WTC11 (cell line): ENCODE measurements around the gene ARIH2. TPM values are rescaled to one million over a fixed set of nuclear protein-coding genes. Genes with fewer than 3 reads are reported as not detected.

ENCODE experiments used
- ATAC-seq: fragments of 200-7000 bp; cut with Tn5 transposase; 2 replicates; pipeline ENCODE4 v1.10.0; 2021; ENCODE audit warnings: mild to moderate bottlenecking, moderate library complexity
- CTCF ChIA-PET: fragments of 300-600 bp; sonication (Branson Sonifier 250); formaldehyde crosslinking; loops from one replicate; lab custom pipeline; 2021; ENCODE audit warnings: antibody characterized with exemption; lab: Charles Lee
- POLR2A ChIA-PET: fragments of 350-600 bp; sonication (Branson Sonifier 250); formaldehyde crosslinking; loops from one replicate; lab custom pipeline; 2021; ENCODE audit warnings: antibody characterized with exemption; lab: Charles Lee
- DNase-seq: peaks from one replicate; pipeline ENCODE4 v3.0.0; 2021; ENCODE audit warnings: low spot score
- H3K27ac Mint-ChIP-seq: 2 replicates; pipeline ENCODE4 v1.8.0; 2021; ENCODE audit warnings: mixed read lengths
- H3K27me3 Mint-ChIP-seq: 2 replicates; pipeline ENCODE4 v1.8.0; 2021; ENCODE audit warnings: low read depth, mild to moderate bottlenecking, moderate library complexity, mixed read lengths
- H3K36me3 Mint-ChIP-seq: 2 replicates; pipeline ENCODE4 v1.8.0; 2021; ENCODE audit warnings: mixed read lengths
- H3K4me1 Mint-ChIP-seq: 2 replicates; pipeline ENCODE4 v1.8.0; 2022; ENCODE audit warnings: mixed read lengths
- H3K4me3 Mint-ChIP-seq: 2 replicates; pipeline ENCODE4 v1.8.0; 2021; ENCODE audit warnings: mild to moderate bottlenecking, moderate library complexity, mixed read lengths
- H3K9me3 Mint-ChIP-seq: 2 replicates; pipeline ENCODE4 v1.8.0; 2021; ENCODE audit warnings: mixed read lengths
- CBFB ChIP-seq: sonication (generic); formaldehyde crosslinking; IDR thresholded peaks from 2 replicates; pipeline ENCODE4 v1.8.1; 2022; ENCODE audit warnings: mild to moderate bottlenecking, low read depth, missing genetic modification reagents
- ESRRA ChIP-seq: sonication (generic); formaldehyde crosslinking; IDR thresholded peaks from 2 replicates; pipeline ENCODE4 v1.8.1; 2022; ENCODE audit warnings: mild to moderate bottlenecking, missing genetic modification reagents, borderline replicate concordance
- GTF2I ChIP-seq: fragments of 250-450 bp; sonication (Bioruptor Pico); conservative IDR thresholded peaks from 2 replicates; pipeline ENCODE4 v1.4.0; 2021; ENCODE audit warnings: mild to moderate bottlenecking
- JUN ChIP-seq: sonication (generic); formaldehyde crosslinking; IDR thresholded peaks from 2 replicates; pipeline ENCODE4 v1.8.0; 2023; ENCODE audit warnings: mild to moderate bottlenecking, missing genetic modification reagents
- NR2C2 ChIP-seq: sonication (generic); formaldehyde crosslinking; IDR thresholded peaks from 2 replicates; pipeline ENCODE4 v1.8.0; 2022; ENCODE audit warnings: mild to moderate bottlenecking, missing genetic modification reagents
- PRRX2 ChIP-seq: fragments of 250-450 bp; sonication (Bioruptor Pico); IDR thresholded peaks from 2 replicates; pipeline ENCODE4 v1.8.0; 2021; ENCODE audit warnings: mild to moderate bottlenecking
- SMAD3 ChIP-seq: sonication (generic); formaldehyde crosslinking; IDR thresholded peaks from 2 replicates; pipeline ENCODE4 v1.8.0; 2022; ENCODE audit warnings: missing genetic modification reagents, mild to moderate bottlenecking, borderline replicate concordance
- SMAD4 ChIP-seq: sonication (generic); formaldehyde crosslinking; IDR thresholded peaks from 2 replicates; pipeline ENCODE4 v1.8.0; 2022; ENCODE audit warnings: mild to moderate bottlenecking, missing genetic modification reagents
- SOX15 ChIP-seq: fragments of 250-450 bp; sonication (Bioruptor Pico); IDR thresholded peaks from 2 replicates; pipeline ENCODE4 v1.9.0; 2021; ENCODE audit warnings: mild to moderate bottlenecking
- ZNF396 ChIP-seq: fragments of 250-450 bp; sonication (Bioruptor Pico); IDR thresholded peaks from 2 replicates; pipeline ENCODE4 v1.8.0; 2021; ENCODE audit warnings: mild to moderate bottlenecking, moderate library complexity, borderline replicate concordance
- total RNA-seq: library from RNA; stranded (reverse); gene quantifications from 3 replicates; pipeline ENCODE4 v1.2.3, GENCODE V29; 2021
- TF ChIP-seq, protein P1 (sequence below): sonication (generic); formaldehyde crosslinking; IDR thresholded peaks from 2 replicates; pipeline ENCODE4 v1.8.1; 2022; ENCODE audit warnings: missing genetic modification reagents, borderline replicate concordance
- TF ChIP-seq, protein P2 (sequence below): sonication (generic); formaldehyde crosslinking; IDR thresholded peaks from 2 replicates; pipeline ENCODE4 v1.8.0; 2023; ENCODE audit warnings: missing genetic modification reagents, mild to moderate bottlenecking, borderline replicate concordance
- TF ChIP-seq, protein P3 (sequence below): fragments of 200-600 bp; IDR thresholded peaks from 2 replicates; pipeline ENCODE4 v1.8.0; 2022; ENCODE audit warnings: antibody characterized with exemption
- TF ChIP-seq, protein P4 (sequence below): sonication (generic); formaldehyde crosslinking; IDR thresholded peaks from 2 replicates; pipeline ENCODE4 v1.8.1; 2022; ENCODE audit warnings: mild to moderate bottlenecking, moderate library complexity, missing genetic modification reagents

Gene ARIH2
- total RNA-seq, 1 experiment from 2014 or later: 134 TPM

DNA sequence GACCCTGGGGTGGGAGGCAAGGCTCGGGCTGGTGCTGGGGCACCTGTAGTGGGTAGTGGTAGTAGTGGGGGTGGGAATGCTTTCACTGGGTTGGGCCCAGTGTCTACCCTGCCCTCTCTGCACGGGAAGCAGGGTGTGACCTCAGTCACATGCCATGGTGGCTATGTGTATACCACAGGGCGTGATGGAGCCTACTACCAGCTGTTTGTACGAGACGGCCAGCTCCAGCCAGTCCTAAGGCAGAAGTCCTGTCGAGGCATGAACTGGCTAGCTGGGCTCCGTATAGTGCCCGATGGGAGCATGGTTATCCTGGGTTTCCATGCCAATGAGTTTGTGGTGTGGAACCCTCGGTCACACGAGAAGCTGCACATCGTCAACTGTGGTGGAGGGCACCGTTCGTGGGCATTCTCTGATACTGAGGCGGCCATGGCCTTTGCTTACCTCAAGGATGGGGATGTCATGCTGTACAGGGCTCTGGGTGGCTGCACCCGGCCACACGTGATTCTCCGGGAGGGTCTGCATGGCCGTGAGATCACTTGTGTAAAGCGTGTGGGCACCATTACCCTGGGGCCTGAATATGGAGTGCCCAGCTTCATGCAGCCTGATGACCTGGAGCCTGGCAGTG is 94.6 kb downstream of the ARIH2 start:
- ATAC-seq: no peak
- CTCF ChIA-PET: interaction anchor here (0.8 to 9.3 kb wide), 16 partner anchors 9 to 378 kb away, joined by 3 to 124 read pairs (median 4); partner anchors contain the start of genes ARIH2, IMPDH2, KLHDC8B and LAMB2
- TF ChIP-seq, protein P1, sequence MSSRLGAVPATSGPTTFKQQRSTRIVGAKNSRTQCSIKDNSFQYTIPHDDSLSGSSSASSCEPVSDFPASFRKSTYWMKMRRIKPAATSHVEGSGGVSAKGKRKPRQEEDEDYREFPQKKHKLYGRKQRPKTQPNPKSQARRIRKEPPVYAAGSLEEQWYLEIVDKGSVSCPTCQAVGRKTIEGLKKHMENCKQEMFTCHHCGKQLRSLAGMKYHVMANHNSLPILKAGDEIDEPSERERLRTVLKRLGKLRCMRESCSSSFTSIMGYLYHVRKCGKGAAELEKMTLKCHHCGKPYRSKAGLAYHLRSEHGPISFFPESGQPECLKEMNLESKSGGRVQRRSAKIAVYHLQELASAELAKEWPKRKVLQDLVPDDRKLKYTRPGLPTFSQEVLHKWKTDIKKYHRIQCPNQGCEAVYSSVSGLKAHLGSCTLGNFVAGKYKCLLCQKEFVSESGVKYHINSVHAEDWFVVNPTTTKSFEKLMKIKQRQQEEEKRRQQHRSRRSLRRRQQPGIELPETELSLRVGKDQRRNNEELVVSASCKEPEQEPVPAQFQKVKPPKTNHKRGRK (CRISPR knock-in tag): no peak
- TF ChIP-seq JUN (CRISPR knock-in tag): no peak
- TF ChIP-seq SMAD3 (CRISPR knock-in tag): no peak
- no peak for TF ChIP-seq ZNF396 (CRISPR knock-in tag)
- no peak for TF ChIP-seq ESRRA (CRISPR knock-in tag)
- TF ChIP-seq SOX15 (CRISPR knock-in tag): no peak
- TF ChIP-seq CBFB (CRISPR knock-in tag): no peak
- TF ChIP-seq, protein P2, sequence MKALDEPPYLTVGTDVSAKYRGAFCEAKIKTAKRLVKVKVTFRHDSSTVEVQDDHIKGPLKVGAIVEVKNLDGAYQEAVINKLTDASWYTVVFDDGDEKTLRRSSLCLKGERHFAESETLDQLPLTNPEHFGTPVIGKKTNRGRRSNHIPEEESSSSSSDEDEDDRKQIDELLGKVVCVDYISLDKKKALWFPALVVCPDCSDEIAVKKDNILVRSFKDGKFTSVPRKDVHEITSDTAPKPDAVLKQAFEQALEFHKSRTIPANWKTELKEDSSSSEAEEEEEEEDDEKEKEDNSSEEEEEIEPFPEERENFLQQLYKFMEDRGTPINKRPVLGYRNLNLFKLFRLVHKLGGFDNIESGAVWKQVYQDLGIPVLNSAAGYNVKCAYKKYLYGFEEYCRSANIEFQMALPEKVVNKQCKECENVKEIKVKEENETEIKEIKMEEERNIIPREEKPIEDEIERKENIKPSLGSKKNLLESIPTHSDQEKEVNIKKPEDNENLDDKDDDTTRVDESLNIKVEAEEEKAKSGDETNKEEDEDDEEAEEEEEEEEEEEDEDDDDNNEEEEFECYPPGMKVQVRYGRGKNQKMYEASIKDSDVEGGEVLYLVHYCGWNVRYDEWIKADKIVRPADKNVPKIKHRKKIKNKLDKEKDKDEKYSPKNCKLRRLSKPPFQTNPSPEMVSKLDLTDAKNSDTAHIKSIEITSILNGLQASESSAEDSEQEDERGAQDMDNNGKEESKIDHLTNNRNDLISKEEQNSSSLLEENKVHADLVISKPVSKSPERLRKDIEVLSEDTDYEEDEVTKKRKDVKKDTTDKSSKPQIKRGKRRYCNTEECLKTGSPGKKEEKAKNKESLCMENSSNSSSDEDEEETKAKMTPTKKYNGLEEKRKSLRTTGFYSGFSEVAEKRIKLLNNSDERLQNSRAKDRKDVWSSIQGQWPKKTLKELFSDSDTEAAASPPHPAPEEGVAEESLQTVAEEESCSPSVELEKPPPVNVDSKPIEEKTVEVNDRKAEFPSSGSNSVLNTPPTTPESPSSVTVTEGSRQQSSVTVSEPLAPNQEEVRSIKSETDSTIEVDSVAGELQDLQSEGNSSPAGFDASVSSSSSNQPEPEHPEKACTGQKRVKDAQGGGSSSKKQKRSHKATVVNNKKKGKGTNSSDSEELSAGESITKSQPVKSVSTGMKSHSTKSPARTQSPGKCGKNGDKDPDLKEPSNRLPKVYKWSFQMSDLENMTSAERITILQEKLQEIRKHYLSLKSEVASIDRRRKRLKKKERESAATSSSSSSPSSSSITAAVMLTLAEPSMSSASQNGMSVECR (CRISPR knock-in tag): no peak
- TF ChIP-seq, all 79 proteins: peak for 0
- no peak for DNase-seq
- Mint-ChIP-seq H3K4me1 (peaks cover 10% of the 10 kb centered on the region), H3K9me3 (no peaks in the 10 kb centered on the region), H3K27ac (no peak overlapping the region), H3K36me3 (peaks cover 40% of the 10 kb centered on the region), H3K4me3 (no peak overlapping the region), H3K27me3 (no peaks in the 10 kb centered on the region)
- POLR2A ChIA-PET: interaction anchor here (1.5 to 2.0 kb wide), 2 partner anchors 9 to 16 kb away, joined by 3 to 10 read pairs; partner anchors contain the start of gene NDUFAF3

DNA sequence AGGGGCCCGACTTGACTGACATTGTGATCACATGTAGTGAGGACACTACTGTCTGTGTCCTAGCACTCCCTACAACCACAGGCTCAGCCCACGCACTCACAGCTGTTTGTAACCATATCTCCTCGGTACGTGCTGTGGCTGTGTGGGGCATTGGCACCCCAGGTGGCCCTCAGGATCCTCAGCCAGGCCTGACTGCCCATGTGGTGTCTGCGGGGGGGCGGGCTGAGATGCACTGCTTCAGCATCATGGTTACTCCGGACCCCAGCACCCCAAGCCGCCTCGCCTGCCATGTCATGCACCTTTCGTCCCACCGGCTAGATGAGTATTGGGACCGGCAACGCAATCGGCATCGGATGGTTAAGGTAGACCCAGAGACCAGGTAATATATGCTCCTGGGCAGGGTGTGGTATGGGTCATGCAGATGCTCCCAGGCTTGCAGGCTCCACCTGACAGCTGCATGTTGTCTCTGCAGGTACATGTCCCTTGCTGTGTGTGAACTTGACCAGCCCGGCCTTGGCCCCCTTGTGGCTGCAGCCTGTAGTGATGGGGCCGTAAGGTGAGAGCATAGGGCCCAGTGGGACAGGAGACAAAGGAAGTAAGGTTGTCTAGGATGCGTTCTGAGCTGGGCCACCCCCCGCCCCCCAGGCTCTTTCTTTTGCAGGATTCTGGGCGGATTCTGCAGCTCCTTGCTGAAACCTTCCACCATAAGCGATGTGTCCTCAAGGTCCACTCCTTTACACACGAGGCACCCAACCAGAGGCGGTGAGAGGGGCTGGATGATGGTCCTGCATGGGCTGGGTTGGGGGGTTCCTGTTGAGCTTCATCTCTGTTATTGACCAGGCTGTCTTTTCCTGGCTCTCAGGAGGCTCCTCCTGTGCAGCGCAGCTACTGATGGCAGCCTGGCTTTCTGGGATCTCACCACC is 95.4 kb downstream of the ARIH2 start:
- no peak overlapping the region for H3K4me3 Mint-ChIP-seq
- H3K27ac Mint-ChIP-seq: no peak overlapping the region
- peaks cover 36% of the 10 kb centered on the region for H3K36me3 Mint-ChIP-seq
- TF ChIP-seq, protein P3, sequence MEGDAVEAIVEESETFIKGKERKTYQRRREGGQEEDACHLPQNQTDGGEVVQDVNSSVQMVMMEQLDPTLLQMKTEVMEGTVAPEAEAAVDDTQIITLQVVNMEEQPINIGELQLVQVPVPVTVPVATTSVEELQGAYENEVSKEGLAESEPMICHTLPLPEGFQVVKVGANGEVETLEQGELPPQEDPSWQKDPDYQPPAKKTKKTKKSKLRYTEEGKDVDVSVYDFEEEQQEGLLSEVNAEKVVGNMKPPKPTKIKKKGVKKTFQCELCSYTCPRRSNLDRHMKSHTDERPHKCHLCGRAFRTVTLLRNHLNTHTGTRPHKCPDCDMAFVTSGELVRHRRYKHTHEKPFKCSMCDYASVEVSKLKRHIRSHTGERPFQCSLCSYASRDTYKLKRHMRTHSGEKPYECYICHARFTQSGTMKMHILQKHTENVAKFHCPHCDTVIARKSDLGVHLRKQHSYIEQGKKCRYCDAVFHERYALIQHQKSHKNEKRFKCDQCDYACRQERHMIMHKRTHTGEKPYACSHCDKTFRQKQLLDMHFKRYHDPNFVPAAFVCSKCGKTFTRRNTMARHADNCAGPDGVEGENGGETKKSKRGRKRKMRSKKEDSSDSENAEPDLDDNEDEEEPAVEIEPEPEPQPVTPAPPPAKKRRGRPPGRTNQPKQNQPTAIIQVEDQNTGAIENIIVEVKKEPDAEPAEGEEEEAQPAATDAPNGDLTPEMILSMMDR: peak; percentile 78
- TF ChIP-seq SMAD4 (CRISPR knock-in tag): no peak
- TF ChIP-seq, all 79 proteins: peak for 1
- peaks cover 11% of the 10 kb centered on the region for H3K4me1 Mint-ChIP-seq
- no peaks in the 10 kb centered on the region for H3K27me3 Mint-ChIP-seq
- POLR2A ChIA-PET: interaction anchor here (0.6 to 2.0 kb wide), 4 partner anchors 8 to 79 kb away, joined by 3 to 10 read pairs (median 4); partner anchors contain the start of genes NDUFAF3 and QRICH1
- CTCF ChIA-PET: interaction anchor here (0.5 to 9.3 kb wide), 18 partner anchors 8 to 461 kb away, joined by 3 to 124 read pairs (median 4); partner anchors contain the start of genes ARIH2, IMPDH2, KLHDC8B and LAMB2
- no peaks in the 10 kb centered on the region for H3K9me3 Mint-ChIP-seq
- DNase-seq: peak; percentile 85
- peak; percentile 72 for ATAC-seq

DNA sequence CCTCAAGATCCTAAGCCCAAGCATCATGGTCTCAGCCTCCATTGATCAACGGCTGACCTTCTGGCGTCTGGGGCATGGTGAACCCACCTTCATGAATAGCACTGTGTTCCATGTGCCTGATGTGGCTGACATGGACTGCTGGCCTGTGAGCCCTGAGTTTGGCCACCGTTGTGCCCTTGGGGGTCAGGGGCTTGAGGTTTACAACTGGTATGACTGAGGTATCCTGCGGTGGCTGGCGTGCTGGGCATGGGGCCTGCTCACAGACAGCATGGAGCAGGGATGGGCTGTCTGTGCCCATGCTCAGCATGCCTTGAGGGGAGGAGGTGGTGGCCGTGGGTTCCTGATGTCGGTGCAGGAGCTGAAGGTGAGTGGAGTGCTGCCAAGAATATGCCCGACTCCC is 96.4 kb downstream of the ARIH2 start:
- ChIA-PET POLR2A (interaction anchor here (1.0 to 1.3 kb wide), 2 partner anchors 27 to 78 kb away, joined by 3 to 5 read pairs; partner anchors contain the start of gene QRICH1), CTCF (interaction anchor here (2.6 to 4.5 kb wide), 2 partner anchors 18 to 26 kb away, joined by 12 to 86 read pairs; partner anchors contain the start of gene P4HTM)
- DNase-seq (no peak), ATAC-seq (no peak)
- H3K9me3 Mint-ChIP-seq: no peaks in the 10 kb centered on the region
- TF ChIP-seq NR2C2 (CRISPR knock-in tag) (no peak), PRRX2 (CRISPR knock-in tag) (no peak), GTF2I (CRISPR knock-in tag) (no peak)
- TF ChIP-seq, protein P3: no peak
- TF ChIP-seq, protein P4, sequence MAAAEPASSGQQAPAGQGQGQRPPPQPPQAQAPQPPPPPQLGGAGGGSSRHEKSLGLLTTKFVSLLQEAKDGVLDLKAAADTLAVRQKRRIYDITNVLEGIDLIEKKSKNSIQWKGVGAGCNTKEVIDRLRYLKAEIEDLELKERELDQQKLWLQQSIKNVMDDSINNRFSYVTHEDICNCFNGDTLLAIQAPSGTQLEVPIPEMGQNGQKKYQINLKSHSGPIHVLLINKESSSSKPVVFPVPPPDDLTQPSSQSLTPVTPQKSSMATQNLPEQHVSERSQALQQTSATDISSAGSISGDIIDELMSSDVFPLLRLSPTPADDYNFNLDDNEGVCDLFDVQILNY (CRISPR knock-in tag): no peak
- peaks cover 15% of the 10 kb centered on the region for H3K4me1 Mint-ChIP-seq
- no peak overlapping the region for H3K27ac Mint-ChIP-seq
- no peak overlapping the region for H3K4me3 Mint-ChIP-seq
- H3K36me3 Mint-ChIP-seq: peaks cover 32% of the 10 kb centered on the region
- H3K27me3 Mint-ChIP-seq: no peaks in the 10 kb centered on the region
